Neuronal stem cell (in vitro differentiated cells): Measurements from ENCODE around the gene SND1.

Experiments
- DNase-seq: peaks from one replicate; pipeline ENCODE4 v3.0.0-alpha.2; 2013; ENCODE audit warnings: low spot score
- H2AFZ ChIP-seq: one replicate; pipeline ENCODE4 v1.6.1; 2013; ENCODE audit warnings: mild to moderate bottlenecking, low read length, inconsistent platforms
- H2AK5ac ChIP-seq: 2 replicates; pipeline ENCODE4 v1.6.1; 2013; ENCODE audit warnings: low read depth, mild to moderate bottlenecking, inconsistent platforms, low read length, moderate library complexity, mixed read lengths
- H2BK120ac ChIP-seq: 2 replicates; pipeline ENCODE4 v1.6.1; 2013; ENCODE audit warnings: low read depth, mild to moderate bottlenecking, inconsistent platforms, low read length, moderate library complexity, mixed read lengths
- H2BK12ac ChIP-seq: one replicate; pipeline ENCODE4 v1.6.1; 2013; ENCODE audit warnings: low read length, inconsistent platforms
- H2BK15ac ChIP-seq: 2 replicates; pipeline ENCODE4 v1.6.1; 2013; ENCODE audit warnings: mild to moderate bottlenecking, low read length, inconsistent platforms, mixed read lengths
- H2BK5ac ChIP-seq: one replicate; pipeline ENCODE4 v1.6.1; 2013; ENCODE audit warnings: inconsistent platforms, mild to moderate bottlenecking, low read length, moderate library complexity
- H3K14ac ChIP-seq: one replicate; pipeline ENCODE4 v1.6.1; 2013; ENCODE audit warnings: low read length, inconsistent platforms
- H3K18ac ChIP-seq: 2 replicates; pipeline ENCODE4 v1.6.1; 2013; ENCODE audit warnings: low read length, inconsistent platforms
- H3K23ac ChIP-seq: 2 replicates; pipeline ENCODE4 v1.6.1; 2013; ENCODE audit warnings: low read depth, mild to moderate bottlenecking, mixed read lengths, low read length, inconsistent platforms; ENCODE audit not compliant: poor library complexity
- H3K27ac ChIP-seq: replicated peaks from 3 replicates; pipeline ENCODE4 v1.5.1; 2013; ENCODE audit warnings: low read length, inconsistent platforms
- H3K27me3 ChIP-seq, 3 experiments: 2 replicates each; pipeline ENCODE4 v1.6.1; 2013; ENCODE audit warnings: low read length in 3 of 3, mild to moderate bottlenecking in 2 of 3, inconsistent platforms in 1 of 3, low read depth in 1 of 3, mixed read lengths in 1 of 3, moderate library complexity in 1 of 3; ENCODE audit not compliant: control insufficient read depth in 3 of 3, insufficient read depth in 3 of 3
- H3K36me3 ChIP-seq, 2 donors: replicated peaks in 1 of 2; 2 replicates each; pipeline ENCODE4 v1.6.1; 2013; ENCODE audit warnings: low read length in 2 of 2; ENCODE audit not compliant: control insufficient read depth in 2 of 2, insufficient read depth in 2 of 2
- H3K4ac ChIP-seq: 2 replicates; pipeline ENCODE4 v1.6.1; 2013; ENCODE audit warnings: inconsistent platforms, mild to moderate bottlenecking, low read length, moderate library complexity
- H3K4me1 ChIP-seq, 2 donors: 1 replicate in 1 of 2; 2 replicates in 1 of 2; pipeline ENCODE4 v1.6.1; 2013; ENCODE audit warnings: low read length in 2 of 2, low read depth in 1 of 2; ENCODE audit not compliant: control insufficient read depth in 2 of 2, insufficient read depth in 1 of 2
- H3K4me2 ChIP-seq: one replicate; pipeline ENCODE4 v1.6.1; 2013; ENCODE audit warnings: mild to moderate bottlenecking, low read length, inconsistent platforms; ENCODE audit not compliant: insufficient read depth, poor library complexity, severe bottlenecking
- H3K4me3 ChIP-seq, 2 donors: 2 replicates each; pipeline ENCODE4 v1.5.1; 2013; ENCODE audit warnings: low read length in 2 of 2, mild to moderate bottlenecking in 2 of 2, inconsistent platforms in 1 of 2, moderate library complexity in 1 of 2
- H3K79me1 ChIP-seq: one replicate; pipeline ENCODE4 v1.6.1; 2013; ENCODE audit warnings: low read depth, mild to moderate bottlenecking, inconsistent platforms, low read length, moderate library complexity
- H3K9ac ChIP-seq: one replicate; pipeline ENCODE4 v1.6.1; 2013; ENCODE audit warnings: mild to moderate bottlenecking, low read depth, low read length, inconsistent platforms; ENCODE audit not compliant: poor library complexity
- H3K9me3 ChIP-seq, 2 donors: replicated peaks in 1 of 2; 2 replicates each; pipeline versions ENCODE3 to v1.6.1; 2013; ENCODE audit warnings: low read length in 2 of 2, mild to moderate bottlenecking in 2 of 2, inconsistent platforms in 1 of 2, low read depth in 1 of 2, mixed read lengths in 1 of 2, moderate library complexity in 1 of 2; ENCODE audit not compliant: control insufficient read depth in 2 of 2, insufficient read depth in 1 of 2
- H4K8ac ChIP-seq: one replicate; pipeline ENCODE4 v1.6.1; 2013; ENCODE audit warnings: low read depth, mild to moderate bottlenecking, inconsistent platforms, low read length, moderate library complexity
- H4K91ac ChIP-seq: one replicate; pipeline ENCODE4 v1.6.1; 2013; ENCODE audit warnings: low read length, low read depth, mild to moderate bottlenecking, inconsistent platforms; ENCODE audit not compliant: poor library complexity
- WGBS, 2 donors: extraction: QIAGEN DNeasy Blood & Tissue Kit; methylation state at CpG; one replicate each; pipeline ENCODE4 v1.1.7; 2013; ENCODE audit warnings: missing lambda C conversion rate in 2 of 2, mixed read lengths in 1 of 2; ENCODE audit not compliant: insufficient read length in 2 of 2, insufficient replicate concordance in 1 of 2; ENCODE audit errors: extremely low coverage in 2 of 2; 5-methylcytosine and 5-hydroxymethylcytosine counted together

SND1 gene

DNA sequence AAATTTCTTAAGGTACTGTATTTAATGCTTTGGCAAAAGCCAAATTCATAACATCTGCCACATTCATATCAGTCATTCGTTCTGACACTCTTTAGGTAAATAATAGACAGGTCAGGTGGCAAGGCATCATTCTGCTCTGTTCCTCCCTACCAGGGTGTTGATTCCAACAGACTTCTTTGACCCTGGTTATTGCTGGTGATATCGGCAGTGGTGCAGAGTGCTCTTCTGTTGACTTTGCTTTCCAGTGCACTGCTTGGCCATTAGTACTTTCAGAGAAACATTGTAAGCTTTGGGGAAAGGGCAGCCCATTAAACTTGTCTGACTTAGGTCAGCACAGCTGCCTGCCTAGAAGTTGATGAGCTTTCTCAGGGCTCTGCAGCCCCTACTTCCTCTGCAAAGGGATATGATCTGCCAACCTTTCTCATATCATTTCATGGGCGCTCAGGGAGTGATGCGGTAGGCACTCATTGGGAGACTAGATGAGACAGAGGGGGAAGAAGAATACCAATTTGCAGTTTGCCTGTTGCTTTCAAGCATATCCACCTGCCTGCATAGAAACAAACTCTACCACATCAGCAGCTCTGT lies 240.0 kb downstream of the SND1 start:
- H3K36me3 ChIP-seq, result peaks cover 0 to 54% of the 10 kb centered on the region in 2 donors
- H3K4me3 ChIP-seq, result no peak overlapping the region
- H4K91ac ChIP-seq, result no peak overlapping the region
- H3K18ac ChIP-seq, result no peak overlapping the region
- no peak overlapping the region for H3K4me2 ChIP-seq
- no CpG with 5 or more reads among the region's 4 CpGs for WGBS, 2 donors
- peaks cover 0 to 11% of the 10 kb centered on the region in 2 donors for H3K9me3 ChIP-seq
- peaks cover 0 to 10% of the 10 kb centered on the region in 2 donors for H3K4me1 ChIP-seq
- no peak overlapping the region for H2AFZ ChIP-seq
- no peak overlapping the region for H2BK15ac ChIP-seq
- no peaks in the 10 kb centered on the region for H3K27me3 ChIP-seq
- H4K8ac ChIP-seq, result no peak overlapping the region
- no peak for DNase-seq
- no peaks in the 10 kb centered on the region for H3K79me1 ChIP-seq
- H2BK120ac ChIP-seq, result no peak overlapping the region
- no peak overlapping the region for H3K14ac ChIP-seq
- no peak overlapping the region for H2BK5ac ChIP-seq
- no peak overlapping the region for H3K4ac ChIP-seq
- no peak overlapping the region for H2BK12ac ChIP-seq
- no peak overlapping the region for H3K23ac ChIP-seq
- H3K27ac ChIP-seq, result no peak overlapping the region
- H3K9ac ChIP-seq, result no peak overlapping the region
- no peak overlapping the region for H2AK5ac ChIP-seq

DNA sequence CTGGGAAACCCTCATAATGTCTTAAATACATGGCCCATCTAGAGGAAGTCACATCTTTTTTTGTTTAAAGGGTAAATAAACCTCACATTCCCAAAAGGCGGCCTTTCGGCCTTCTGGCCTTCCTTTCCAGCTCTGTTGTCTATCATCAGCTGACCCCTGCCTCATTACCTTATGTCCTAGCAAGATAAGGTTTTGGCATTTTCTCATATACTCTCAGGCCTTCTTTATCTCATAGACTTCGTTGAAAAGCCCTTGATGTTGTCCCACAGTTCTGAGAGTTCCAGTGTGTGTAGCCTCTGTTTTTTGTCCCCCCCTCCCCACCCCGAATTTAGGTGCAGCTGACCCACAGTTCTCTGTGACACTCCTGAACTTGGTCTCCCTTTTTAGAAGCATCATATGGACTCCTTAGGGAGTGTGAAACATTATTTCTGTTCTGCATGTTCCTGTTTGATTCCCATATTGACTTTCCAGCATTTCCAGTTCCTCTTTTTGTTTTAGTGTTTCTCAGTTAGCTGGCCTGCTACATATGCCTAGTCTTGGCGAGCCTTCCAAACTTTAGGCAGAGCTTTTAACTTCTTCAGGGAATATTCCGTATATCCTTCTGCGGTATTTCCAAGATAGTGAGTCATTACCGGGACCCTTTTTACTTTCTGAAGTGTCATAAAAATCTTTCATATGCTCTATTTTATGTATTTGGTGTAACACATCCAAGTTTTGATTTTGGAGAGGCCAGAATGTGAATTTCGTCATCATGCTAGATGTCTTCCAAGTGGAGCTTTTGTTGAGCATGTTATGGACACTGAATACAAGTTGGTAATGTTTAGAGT lies 240.7 kb downstream of the SND1 start:
- Histone ChIP-seq H2BK12ac (no peak overlapping the region), H3K79me1 (no peaks in the 10 kb centered on the region), H3K9ac (no peak overlapping the region), H3K9me3 (peaks cover 0 to 11% of the 10 kb centered on the region in 2 donors), H3K18ac (no peak overlapping the region), H3K4ac (no peak overlapping the region), H2BK5ac (no peak overlapping the region), H2BK120ac (no peak overlapping the region), H3K27ac (no peak overlapping the region), H3K4me1 (peaks cover 0 to 10% of the 10 kb centered on the region in 2 donors), H3K4me3 (no peak overlapping the region), H3K4me2 (no peak overlapping the region), H3K27me3 (no peaks in the 10 kb centered on the region), H4K91ac (no peak overlapping the region), H3K23ac (no peak overlapping the region), H2AFZ (no peak overlapping the region), H2AK5ac (no peak overlapping the region), H2BK15ac (no peak overlapping the region), H3K36me3 (peaks cover 0 to 59% of the 10 kb centered on the region in 2 donors), H3K14ac (no peak overlapping the region), H4K8ac (no peak overlapping the region)
- DNase-seq, result no peak
- no CpG with 5 or more reads among the region's 9 CpGs for WGBS, 2 donors

DNA sequence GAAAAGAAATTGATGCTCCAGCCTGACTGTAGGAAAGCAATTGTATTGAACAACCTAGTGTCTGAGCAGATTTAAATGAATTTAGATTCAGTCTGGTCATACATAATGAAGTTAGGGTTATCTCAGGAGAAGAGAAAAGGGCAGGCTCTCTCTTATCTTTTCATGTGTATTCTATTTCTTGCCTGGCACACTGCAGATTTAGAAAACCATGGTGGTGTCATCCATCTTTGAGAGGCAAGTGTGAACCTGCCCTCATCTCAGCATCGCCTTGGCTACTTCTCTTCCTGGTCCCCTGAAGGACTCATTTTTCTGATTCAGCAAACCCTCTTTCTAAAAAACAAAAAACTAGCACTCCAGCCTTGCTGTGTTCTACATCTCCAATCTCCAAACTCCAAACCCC lies 241.6 kb downstream of the SND1 start:
- H3K18ac ChIP-seq, result no peak overlapping the region
- no CpG with 5 or more reads among the region's 1 CpG for WGBS, 2 donors
- H3K27ac ChIP-seq, result no peak overlapping the region

DNA sequence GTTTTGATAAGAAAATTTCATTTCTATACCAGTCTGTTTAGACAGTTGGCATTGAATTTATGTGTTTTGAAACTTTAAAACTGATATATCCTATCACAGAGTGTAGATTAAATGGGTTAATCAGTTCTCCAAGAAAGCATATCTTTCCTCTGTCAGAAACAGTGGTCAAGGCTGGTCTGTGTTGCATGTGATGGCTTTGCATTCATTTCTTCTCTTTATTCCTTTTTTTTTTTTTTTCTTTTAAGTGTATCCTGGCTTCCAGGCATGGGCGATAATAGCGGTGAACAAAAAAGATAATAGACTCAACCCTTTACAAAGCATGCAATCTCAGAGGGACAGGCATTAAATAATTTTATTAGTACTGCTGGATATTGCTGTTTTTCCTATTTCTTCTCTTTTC lies 242.6 kb downstream of the SND1 start:
- Histone ChIP-seq H3K27ac (no peak overlapping the region), H3K4me2 (no peak overlapping the region), H3K4ac (no peak overlapping the region), H4K8ac (no peak overlapping the region), H3K79me1 (no peaks in the 10 kb centered on the region), H3K23ac (no peak overlapping the region), H3K9me3 (peaks cover 0 to 11% of the 10 kb centered on the region in 2 donors), H3K14ac (no peak overlapping the region), H2BK120ac (no peak overlapping the region), H2BK15ac (no peak overlapping the region), H3K36me3 (peaks cover 0 to 43% of the 10 kb centered on the region in 2 donors), H3K9ac (no peak overlapping the region), H3K4me3 (no peak overlapping the region), H2AK5ac (no peak overlapping the region), H3K18ac (no peak overlapping the region), H2AFZ (no peak overlapping the region), H2BK12ac (no peak overlapping the region), H3K27me3 (no peaks in the 10 kb centered on the region), H4K91ac (no peak overlapping the region), H3K4me1 (peaks cover 0 to 13% of the 10 kb centered on the region in 2 donors), H2BK5ac (no peak overlapping the region)
- WGBS, 2 donors, result no CpG with 5 or more reads among the region's 2 CpGs
- DNase-seq, result no peak

More for the DNA sequence above, 241.6 kb downstream of the SND1 start:
- Histone ChIP-seq H3K79me1 (no peaks in the 10 kb centered on the region), H2BK5ac (no peak overlapping the region), H2BK15ac (no peak overlapping the region), H3K36me3 (peaks cover 0 to 50% of the 10 kb centered on the region in 2 donors), H3K14ac (no peak overlapping the region), H3K4me1 (peaks cover 0 to 13% of the 10 kb centered on the region in 2 donors), H3K23ac (no peak overlapping the region), H2BK12ac (no peak overlapping the region), H2BK120ac (no peak overlapping the region), H3K4me3 (no peak overlapping the region), H3K4me2 (no peak overlapping the region), H3K9me3 (peaks cover 0 to 11% of the 10 kb centered on the region in 2 donors), H4K8ac (no peak overlapping the region), H2AFZ (no peak overlapping the region), H3K9ac (no peak overlapping the region), H3K4ac (no peak overlapping the region), H2AK5ac (no peak overlapping the region), H4K91ac (no peak overlapping the region), H3K27me3 (no peaks in the 10 kb centered on the region)
- no peak for DNase-seq
